HG03558 (cell line): ENCODE measurements around the gene CLEC4G.
"Not testable (repeated sequence)": the region's sequence is repeated elsewhere in the genome, so short reads cannot be mapped to it uniquely, and the experiment has no call there.

Experiments
- ATAC-seq: cut with Tn5 transposase; IDR thresholded peaks from one replicate; pipeline ENCODE4 v1.9.1; 2021; ENCODE audit warnings: moderate number of reproducible peaks; ENCODE audit not compliant: unreplicated experiment; ENCODE audit errors: extremely low read depth

The CLEC4G gene

DNA sequence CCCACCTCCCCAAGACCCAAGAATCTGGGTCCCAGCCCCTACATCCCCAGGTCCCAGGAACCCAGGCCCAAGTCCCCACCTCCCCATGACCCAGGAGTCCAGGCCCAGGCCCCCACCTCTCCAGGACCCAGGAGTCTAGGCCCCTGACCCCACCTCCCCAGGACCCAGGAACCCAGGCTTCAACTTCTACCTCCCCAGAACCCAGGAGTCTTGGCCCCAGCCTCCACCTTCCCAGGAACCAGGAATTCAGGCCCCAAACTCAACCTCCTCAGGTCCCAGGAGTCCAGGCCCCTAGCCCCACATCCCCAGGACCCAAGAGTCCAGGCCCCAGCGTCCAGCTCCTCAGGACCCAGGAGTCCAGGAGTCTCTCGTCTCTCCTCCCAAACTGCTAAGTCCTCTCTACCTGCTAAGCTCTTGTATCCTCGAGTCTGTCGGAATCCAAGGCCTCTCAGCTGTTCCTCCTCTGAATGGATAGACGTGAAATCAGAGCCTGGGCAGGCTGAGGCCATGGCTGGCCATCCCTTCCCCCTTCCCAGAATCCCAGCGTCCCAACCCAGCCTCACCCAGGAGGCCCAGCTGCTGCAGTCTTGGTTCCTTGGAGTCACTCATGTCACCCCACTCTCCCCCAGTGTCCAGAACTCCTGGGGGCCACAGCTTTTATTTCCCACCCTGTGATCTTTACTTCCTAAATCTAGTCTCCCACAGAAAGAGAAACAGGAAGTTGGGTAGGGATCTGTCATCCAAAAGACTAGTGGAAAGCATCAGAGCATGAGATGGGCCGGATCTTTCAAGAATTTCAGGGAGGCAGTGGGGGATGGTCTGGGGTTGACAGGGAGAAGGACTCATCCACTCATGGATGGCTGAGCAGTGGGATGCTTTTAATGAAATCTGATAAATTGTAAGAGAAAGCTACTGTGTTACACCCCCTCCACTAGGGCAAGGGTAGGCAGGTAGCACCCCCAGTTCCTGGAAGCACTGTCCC, 15.3 kb upstream of the CLEC4G start, which contains the start of gene CD209:
CD209 (minus strand) TSS at position 632 of the 982 bp plus-strand sequence; CDS start at position 609, 23 bp downstream.
- no peak for ATAC-seq

DNA sequence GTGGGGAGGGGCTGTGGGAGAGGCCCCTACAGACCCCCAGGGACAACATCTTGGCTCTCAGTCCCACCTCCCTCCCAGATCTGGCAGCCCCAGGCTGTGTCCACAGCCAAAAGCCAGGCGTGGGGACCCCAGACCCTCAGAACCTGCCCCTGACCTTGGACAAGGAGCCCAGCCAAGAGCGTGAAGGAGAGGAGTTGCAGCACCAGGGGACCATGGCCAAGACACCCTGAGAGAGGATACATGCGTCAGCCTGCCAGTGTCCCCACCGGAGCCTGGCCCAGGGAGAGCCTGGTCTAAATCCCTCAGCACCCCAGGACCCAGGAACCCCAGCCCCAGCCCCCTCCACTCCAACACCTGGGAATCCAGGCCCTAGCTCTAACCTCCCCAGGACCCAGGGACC, 14.4 kb upstream of the CLEC4G start:
- ATAC-seq: not testable (repeated sequence)

GRCh38 chr19:7744871-7745650, 13.2 kb upstream of the CLEC4G start:
- ATAC-seq: no peak

- ATAC-seq: no peak
Measured at GRCh38 chr19:7744199-7744786, 12.4 kb upstream of the CLEC4G start.

- ATAC-seq: peak; percentile 52
Measured at GRCh38 chr19:7743425-7743841, 11.5 kb upstream of the CLEC4G start.

GRCh38 chr19:7742991-7743390, 11.1 kb upstream of the CLEC4G start:
- no peak for ATAC-seq

DNA sequence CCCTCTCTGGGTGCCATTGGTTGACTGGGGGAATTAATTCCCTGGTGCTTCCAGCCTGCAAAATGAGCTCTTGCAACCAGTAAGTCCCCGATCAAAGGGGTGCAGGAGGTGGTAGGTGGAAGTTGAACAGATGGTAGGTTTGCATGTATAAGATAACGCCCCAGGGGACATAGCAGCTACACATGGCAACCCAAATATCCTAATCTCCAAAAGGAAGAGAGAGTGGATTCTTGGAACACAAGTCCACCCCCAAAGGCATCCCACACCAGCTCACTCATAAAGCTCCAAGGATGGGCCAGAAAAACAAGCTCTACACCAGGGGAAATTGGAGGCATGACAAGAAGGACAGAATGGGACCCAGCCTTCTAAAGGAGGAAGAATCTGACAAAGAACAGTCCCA, 10.7 kb upstream of the CLEC4G start:
- no peak for ATAC-seq

DNA sequence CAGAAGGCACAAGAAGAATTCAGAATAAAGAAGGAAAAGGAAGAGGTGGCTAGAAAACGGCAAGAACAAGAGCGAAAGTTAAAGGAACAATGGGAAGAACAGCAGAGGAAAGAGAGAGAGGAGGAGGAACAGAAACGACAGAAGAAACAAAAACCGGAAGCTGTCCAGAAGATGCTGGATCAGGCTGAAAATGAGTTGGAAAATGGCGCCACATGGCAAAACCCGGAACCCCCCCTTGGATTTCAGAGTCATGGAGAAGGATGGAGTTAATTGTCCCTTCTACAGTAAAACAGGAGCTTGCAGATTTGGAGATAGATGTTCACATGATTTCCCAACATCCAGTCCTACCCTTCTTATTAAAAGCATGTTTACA, 8.8 kb upstream of the CLEC4G start:
- no peak for ATAC-seq

- no peak for ATAC-seq
Measured at GRCh38 chr19:7739801-7740681, 8.1 kb upstream of the CLEC4G start.

DNA sequence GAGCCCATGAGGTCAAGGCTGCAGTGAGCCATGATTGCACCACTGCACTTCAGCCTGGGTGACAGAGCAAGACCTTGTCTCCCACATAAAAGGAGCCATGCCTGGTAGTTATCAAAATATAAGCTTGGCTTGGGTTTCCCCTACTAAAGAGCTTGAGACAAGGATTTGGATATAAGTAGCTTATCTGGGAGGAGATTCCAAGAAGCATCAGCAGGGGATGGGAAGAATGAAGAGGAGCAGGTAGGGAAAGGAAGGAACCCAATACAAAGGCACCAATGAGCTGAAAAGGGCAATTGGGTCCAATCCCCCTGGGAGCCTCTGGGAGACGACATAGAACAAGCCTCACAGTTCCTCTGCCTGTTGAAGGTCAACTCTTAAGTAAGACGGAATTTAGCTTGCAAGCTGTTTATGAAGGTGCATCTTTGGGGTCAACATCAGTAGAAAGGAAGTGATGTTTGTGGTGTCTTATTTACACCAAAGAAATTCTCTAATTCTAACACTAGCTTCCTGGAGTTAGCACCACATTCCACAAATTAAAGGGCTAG, 7.4 kb upstream of the CLEC4G start:
- no peak for ATAC-seq

DNA sequence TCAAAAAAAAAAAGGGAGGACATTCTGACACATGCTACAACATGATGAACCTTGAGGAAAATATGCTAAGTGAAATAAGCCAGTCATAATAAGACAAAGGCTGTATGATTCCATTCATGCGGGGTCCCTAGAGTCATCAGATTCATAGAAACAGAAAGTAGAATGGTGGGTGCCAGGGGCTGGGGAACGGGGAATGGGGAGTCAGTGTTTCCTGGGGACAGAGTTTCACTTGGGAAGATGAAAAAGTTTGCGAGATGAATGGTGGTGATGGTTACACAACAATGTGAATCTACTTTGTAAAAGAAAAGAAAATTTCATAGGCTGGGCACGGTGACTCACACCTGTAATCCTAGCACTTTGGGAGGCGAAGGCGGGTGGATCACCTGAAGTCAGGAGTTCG, 6.1 kb upstream of the CLEC4G start:
- ATAC-seq: no peak

DNA sequence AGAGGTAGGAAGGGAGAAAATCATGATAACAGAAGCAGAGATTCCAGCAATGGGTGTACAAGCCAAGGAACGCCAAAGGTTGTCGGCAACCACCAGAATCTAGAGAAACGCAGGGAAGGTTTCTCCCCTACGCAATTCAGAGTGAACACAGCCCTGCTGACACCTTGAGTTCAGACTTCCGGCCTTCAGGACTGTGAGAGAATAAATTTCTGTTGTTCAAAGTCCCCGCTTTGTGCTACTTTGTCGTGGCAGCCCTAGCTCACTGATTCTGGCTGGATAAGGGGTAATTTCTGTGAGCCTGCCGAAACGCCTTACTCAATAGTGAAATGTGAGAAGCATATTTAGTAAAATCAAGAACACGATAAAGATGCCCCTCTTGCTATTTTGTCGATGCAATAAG, 5.3 kb upstream of the CLEC4G start:
- ATAC-seq: no peak

GRCh38 chr19:7736148-7736547, 4.2 kb upstream of the CLEC4G start:
- no peak for ATAC-seq

GRCh38 chr19:7734220-7735203, 2.6 kb upstream of the CLEC4G start:
- no peak for ATAC-seq

DNA sequence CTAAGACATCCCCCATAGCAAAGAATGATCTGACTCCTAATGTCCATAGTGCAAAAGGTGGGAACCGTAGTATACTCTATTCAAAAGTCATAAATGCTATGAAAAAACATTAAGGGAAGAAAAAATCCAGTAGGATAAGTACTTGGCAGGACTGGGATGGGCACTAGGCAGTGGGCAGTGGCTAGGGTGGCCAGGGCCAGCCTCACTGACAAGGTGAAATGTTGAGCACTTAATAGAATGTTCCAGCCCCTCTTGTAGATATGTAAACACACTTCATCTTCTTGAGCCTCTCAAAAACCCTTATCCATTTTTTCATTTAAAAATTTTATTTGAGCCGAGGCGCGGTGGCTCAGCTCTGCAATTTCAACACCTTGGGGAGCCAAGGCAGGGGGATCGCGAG, 1.5 kb upstream of the CLEC4G start:
- no peak for ATAC-seq

GRCh38 chr19:7731615-7732014, 295 bp downstream of the CLEC4G start:
- no peak for ATAC-seq

- no peak for ATAC-seq
Measured at GRCh38 chr19:7731218-7731595, 703 bp downstream of the CLEC4G start.
